RPMI7951 (cell line): ENCODE data around the gene B3GNT7. TPM values are rescaled to one million over a fixed set of nuclear protein-coding genes. Genes with fewer than 3 reads are reported as not detected.
"Not testable (repeated sequence)": the region's sequence is repeated elsewhere in the genome, so short reads cannot be mapped to it uniquely, and the experiment has no call there.

Experiments used
- DNase-seq: peaks from one replicate; pipeline ENCODE4 v3.0.0-alpha.2; 2012; ENCODE audit warnings: low read depth
- total RNA-seq: library from RNA; depleted of rRNA; stranded (reverse); fragments of >200 nt; shearing (Covaris generic); gene quantifications from 2 replicates; pipeline ENCODE4 v1.2.3, GENCODE V29; 2014

Gene B3GNT7
- total RNA-seq, 1 experiment from 2014 or later = 0.60 TPM

- DNase-seq = not testable (repeated sequence)
Observed at GRCh38 chr2:231400681-231401080, 5.2 kb downstream of the B3GNT7 start.

- not testable (repeated sequence) for DNase-seq
Observed at GRCh38 chr2:231401101-231401500, 5.6 kb downstream of the B3GNT7 start.

- DNase-seq = not testable (repeated sequence)
Observed at GRCh38 chr2:231403421-231404182, 8.1 kb downstream of the B3GNT7 start.

- not testable (repeated sequence) for DNase-seq
Observed at GRCh38 chr2:231404183-231404578, 8.7 kb downstream of the B3GNT7 start.

DNA sequence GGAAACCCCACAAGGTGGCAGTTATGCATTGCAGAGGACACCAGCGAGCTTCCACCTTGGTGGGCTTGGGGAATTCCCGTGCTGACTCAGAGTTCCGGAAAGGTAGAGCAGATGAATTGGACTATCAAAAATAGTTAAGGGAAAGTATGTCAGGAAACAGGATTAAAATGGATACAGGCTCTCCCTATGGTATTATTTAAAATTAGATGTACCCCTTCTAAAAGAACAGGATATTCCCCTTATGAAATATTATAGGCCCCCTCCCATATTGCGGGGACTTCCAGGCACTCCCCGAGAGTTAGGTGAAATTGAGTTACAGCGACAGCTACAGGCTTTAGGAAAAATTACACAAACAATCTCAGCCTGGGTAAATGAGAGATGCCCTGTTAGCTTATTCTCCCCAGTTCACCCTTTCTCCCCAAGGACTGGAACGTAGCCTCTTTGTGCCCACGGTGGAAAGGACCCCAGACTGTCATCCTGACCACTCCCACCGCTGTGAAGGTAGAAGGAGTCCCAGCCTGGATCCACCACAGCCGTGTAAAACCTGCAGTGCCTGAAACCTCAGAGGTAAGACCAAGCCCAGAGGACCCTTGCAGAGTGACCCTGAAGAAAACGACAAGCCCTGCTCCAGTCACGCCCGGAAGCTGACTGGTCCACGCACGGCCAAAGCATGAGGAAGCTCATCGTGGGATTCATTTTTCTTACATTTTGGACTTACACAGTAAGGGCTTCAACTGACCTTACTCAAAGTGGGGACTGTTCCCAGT is 10.3 kb downstream of the B3GNT7 start:
- DNase-seq = not testable (repeated sequence)

DNA sequence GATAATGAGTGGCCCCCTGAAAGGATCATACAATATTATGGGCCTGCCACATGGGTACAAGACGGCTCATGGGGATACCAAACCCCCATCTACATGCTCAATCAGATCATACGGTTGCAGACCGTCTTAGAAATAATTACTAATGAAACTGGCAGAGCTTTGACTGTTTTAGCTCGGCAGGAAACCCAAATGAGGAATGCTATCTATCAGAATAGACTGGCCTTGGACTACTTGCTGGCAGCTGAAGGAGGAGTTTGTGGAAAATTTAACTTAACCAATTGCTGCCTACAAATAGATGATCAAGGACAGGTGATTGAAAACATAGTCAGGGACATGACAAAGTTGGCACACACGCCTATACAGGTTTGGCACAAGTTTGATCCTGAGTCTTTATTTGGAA is 12.2 kb downstream of the B3GNT7 start:
- DNase-seq = not testable (repeated sequence)

- DNase-seq = not testable (repeated sequence)
Observed at GRCh38 chr2:231408304-231408703, 12.8 kb downstream of the B3GNT7 start.

- no peak for DNase-seq
Observed at GRCh38 chr2:231409776-231410175, 14.3 kb downstream of the B3GNT7 start.

DNA sequence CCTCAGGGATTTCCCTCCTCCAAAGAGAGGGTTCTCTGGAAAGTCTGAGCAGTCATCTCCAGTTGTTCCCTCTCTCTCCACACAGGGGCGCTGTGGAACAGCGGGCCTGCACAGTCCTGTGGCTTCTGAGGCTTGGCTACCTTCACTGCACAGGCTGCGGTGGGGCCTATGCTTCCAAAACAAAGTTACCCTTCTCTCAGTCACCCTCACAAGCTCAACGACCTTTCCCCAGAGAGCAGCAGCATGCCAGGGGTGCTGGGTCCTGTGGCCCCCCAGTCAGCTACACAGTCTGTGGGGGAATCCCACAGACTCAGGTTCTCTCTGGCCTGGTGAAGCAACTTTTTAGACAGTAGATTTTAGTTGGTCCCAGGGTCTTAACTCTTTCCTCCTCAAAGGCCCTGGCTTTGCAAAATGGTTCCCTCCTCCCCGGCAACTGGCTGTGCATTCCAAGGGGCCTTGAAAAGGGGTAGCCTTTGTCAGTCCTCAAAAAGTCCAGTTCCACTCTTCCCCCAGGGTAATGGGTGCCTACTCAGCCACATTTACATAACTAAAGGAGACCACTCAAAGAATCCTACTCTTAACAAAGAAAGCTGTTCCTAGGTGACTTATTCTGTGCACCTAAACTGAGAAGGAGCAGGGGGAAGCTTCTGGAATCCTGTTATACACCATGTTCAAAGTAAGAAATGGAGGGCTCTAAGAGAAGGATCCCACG is 14.9 kb downstream of the B3GNT7 start:
- DNase-seq = no peak

DNA sequence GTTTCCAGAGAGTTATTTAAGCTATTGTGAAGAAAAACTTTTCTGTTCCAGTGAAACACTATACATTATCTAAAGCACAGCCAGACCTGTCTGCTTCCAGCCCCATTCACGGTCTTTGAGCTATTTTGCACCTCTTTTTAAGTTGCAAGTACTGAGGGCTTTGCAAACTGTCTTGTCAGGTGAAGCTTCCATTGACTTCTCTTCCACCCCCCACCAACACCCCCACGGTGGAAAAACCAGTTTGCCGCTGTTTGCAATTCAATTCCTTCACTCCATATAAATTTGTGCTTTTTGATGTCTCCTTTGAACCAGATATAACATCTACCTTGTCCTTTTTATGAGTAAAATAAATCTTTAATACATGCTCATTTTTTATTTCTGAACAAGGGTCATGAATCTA is 15.7 kb downstream of the B3GNT7 start:
- no peak for DNase-seq

- peak; percentile 85 for DNase-seq
Observed at GRCh38 chr2:231411831-231412617, 16.5 kb downstream of the B3GNT7 start.

GRCh38 chr2:231412618-231412963 is 17.1 kb downstream of the B3GNT7 start:
- no peak for DNase-seq

DNA sequence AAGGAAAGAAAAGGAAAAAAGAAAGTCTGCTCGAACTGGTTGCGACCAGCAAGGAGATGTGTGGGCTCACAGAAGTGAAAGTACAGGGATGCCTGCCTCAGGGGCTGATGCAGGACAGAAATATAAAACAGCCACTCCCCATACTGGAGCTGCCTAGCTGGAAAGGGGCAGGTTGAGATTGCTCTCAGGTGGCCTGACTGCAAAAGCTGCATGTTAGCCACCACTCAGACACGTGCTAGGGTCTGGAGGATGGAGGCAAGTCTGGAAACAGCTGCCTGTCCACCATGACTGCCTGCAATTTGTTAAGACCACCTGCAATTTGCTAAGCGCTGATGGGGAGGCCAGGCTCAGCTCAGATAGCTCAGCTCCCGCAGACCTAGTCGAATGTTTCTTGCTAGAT is 17.9 kb downstream of the B3GNT7 start:
- no peak for DNase-seq

DNA sequence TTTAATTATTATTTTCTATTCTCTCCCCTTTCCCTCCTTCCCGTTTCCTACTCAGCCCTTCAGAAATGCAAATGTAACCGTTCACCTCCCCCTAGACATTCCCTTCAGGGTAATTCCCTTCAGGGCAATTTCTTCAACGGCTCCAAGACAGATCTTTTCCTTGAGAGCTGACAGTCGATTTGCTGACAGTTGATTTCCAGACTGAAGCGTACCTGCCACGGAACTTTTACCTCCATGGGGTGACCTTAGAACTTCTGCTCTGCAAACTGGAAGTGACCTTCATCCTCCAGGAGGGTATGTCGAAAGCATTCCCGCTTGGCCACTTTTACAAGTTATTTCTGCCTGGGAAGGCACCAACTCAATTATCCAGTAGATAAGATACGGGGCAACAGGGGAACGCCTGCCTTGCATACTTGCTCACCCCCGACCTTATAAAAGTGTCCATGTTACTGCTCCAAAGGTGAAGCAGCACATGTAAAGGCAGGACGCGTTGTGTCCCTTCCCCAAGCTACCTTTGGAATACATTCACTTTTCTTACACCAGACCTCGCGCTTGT is 18.5 kb downstream of the B3GNT7 start:
- DNase-seq = no peak

- no peak for DNase-seq
Observed at GRCh38 chr2:231415029-231415428, 19.5 kb downstream of the B3GNT7 start.

DNA sequence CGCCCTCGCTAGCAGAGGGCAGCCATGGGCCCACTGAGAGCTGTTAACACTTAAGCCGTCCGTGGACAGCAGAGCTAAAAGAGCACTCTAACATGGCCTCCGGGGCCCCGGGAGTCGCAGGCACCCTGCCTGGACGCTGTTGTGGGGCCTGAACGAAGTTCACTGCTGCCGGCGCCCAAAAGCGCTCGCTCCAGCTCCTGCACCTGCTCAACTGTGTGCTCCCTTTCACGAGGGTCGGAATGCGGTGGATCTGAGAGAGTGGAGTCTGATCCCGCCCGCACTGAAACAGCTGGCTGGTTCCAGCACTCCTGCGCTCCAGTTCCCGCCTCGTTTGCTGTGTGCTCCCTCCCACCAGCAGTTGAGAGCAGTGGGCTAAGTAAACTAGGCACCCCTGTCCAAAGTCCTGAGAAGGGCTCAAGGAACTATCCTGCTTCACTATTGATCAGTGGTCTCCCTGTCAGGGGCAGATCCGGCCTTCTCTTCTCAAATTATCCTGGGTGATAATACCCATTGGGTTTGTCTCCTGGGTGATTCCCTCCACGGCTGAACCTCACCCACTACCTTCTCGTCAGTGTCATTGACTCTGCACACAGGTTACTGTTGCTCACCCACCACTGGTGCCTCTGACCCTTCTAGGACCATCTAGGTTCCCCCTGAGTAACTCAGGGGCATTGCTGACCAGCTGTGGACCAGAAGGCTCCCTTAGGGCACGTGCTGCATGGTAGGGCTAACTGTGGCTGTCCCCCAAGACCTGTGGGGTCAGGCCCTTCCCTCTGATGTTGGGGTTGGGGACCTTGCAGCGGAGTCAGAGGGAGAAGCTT is 23.5 kb downstream of the B3GNT7 start:
- no peak for DNase-seq

DNA sequence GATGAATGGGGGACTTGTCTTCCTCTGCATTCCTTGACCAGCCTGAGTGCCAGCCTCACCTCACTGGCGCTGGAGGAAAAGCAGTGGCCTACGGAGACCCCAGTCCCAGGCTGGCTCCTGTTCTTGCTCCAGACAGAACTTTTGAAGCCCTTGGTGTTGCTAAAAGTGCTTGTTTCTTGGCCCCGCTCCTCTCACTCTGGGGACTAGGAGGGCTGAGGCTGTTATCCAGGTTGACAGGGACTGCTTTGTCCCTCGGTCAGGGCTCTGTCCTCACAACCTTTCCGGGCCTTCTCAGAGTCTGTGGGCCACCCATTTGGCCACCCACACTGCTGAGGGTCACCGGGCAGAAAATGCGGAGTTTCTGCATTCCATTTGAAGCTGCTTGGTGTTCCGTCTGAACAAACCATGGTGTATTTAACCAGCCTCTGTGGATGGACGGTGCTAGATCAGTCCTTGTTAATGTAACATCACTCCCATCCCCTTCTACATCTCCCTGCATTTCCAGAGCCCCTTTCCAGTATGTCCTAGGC is 25.6 kb downstream of the B3GNT7 start:
- DNase-seq = no peak

DNA sequence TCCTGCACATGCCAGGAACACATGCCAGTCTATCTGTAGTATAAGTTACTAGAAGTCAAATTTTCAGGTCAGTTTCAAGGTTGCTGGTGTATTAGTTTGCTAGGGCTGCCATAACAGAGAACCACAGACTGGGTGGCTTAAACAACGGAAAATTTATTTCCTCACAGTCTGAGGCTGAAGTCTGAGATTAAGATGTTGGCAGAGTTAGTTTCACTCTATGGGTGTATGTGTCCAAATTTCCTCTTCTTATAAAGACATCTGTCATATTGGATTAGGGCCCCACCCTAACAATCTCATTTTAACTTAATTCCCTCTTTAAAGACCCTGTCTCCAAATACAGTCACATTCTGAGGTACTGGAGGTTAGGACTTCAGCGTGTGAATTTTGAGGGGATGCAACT is 26.5 kb downstream of the B3GNT7 start:
- no peak for DNase-seq

DNA sequence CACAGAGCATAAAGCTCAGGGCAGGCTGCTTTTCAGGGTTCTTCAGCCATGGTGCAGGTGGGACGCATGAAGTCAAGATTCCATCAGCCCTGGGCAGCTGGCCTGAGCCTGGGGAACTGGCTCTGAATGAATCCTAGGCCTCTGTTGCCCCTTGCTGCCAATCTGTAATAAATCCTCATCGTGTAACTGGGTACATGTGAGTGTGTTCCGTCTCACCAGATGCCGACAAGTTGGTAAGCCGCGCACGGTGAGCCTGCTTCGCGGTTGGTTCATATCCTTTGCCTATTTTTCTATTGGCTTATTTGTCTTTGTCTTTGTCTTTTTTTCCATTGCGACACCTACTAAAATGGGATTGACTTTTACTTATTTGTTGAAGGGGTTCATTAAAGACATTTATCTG is 27.7 kb downstream of the B3GNT7 start:
- DNase-seq = no peak

- peak; percentile 39 for DNase-seq
Observed at GRCh38 chr2:231425291-231425810, 29.8 kb downstream of the B3GNT7 start.
